SKM-1 treated with dmso at 0.1 percent for 144 hours (cell line): ENCODE results near the gene HCRTR1.

Source experiments
- DNase-seq: peaks from one replicate; lab custom pipeline; 2025; ENCODE audit not compliant: unreplicated experiment; lab: John Stamatoyannopoulos, UW

Gene HCRTR1

DNA sequence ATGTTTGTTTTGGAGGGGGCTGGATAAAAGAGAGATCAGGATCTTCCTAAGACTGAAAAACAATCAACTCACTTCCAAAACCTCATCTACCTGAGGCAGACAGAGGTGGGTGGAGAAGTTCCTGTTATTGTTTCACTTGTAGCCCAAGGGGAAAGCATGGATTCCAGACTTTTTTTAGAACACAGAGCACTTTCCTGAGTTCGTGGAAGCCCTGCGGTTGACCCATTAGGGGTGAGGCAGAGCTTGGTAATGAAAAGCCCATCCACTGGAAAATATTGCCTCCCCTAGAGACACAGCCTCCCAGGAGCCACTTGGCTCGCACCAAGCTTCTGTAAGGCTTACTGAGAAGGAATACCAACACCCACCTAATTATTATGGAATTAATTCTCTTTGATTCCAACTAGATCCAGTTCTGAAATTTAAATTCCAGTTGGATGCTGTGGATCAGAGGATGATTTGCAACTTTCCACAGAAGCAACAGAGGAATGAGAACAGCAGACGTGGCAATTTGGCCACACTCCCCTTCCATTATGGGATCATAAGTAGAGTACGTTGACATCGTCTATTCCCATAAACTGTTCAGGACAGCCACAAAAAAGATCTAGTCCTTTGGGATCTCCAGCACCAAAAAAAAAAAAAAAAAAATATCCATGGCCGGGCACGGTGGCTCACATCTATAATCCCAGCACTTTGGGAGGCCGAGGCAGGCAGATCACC is 31.3 kb downstream of the HCRTR1 start:
- DNase-seq, result no peak

DNA sequence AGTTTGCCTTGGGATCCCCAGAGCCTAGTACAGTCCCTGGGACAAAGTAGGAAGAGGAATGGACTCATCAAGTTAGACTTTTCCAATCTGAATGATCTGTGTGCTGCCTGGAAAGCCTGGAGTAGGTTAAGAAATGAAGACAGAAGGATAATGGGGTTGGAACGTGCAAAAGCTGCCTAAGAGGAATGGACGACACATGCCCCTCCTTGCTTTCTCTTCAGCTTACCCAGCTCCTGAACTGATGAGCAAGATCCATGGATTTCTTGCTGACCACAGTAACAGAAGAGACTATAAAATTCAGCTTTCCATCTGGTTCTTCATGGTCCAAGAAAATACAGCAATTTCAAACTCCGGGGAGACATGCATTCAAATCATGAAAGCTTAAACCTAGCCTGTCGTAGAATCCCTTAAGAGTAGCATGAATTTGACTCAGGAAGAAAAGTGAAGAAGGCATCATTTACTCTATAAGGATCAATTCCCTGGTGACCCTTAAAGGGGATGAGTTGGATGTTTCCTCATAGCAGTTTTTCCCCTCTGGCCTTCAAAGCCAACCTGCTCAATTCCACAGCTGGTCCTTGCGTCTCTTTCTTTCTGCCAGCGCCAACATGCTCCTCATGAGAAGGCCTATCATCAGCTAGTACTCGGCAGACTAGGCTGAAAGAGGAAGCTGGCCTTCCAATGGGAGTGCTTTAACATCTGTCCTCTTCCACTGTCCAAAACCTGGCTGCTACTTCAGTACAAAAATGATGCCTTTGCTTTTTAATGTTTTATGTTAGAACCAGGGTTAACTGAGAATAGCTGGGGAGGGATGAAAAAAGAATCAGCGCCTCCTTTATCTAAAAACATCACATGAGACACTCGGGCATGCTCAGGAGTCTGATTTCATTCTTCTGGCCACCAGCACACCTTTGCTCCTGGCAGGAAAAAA is 32.9 kb downstream of the HCRTR1 start:
- DNase-seq, result no peak

DNA sequence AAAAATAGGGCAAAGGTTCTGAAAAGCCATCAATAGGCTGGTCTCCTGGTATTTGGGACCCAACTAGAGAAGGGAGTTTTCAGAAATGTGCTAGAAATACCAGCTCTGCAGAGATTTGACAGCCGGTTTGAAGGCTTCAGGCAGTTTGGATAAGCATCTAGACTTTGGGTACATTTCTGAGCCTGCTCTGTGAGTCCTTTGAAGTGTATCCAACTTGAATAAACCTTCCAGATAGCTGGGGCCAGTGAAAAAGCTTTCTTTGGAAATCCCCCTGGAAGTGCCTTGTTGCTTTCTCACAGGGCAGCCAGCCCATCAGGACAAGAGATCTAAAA is 33.6 kb downstream of the HCRTR1 start:
- DNase-seq, result no peak

DNA sequence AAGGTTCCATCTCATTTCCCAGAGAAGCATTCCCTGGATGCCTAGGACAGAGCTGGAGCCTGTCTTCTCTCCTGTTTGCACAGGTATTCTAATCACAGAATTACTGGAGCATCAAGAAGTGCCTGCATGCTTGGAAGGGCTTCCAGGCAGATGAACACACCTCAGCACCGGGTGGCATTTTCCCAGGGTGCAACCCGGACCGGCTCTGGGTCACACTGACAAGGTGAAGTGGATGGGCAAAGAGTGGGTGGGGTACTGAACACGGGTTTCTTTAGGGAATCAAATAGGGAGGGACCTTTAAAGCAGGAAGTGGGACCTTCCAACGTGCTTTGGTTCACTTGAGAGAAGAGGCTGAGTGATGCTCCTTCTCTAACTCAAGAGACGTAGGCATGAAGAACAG is 34.3 kb downstream of the HCRTR1 start:
- no peak for DNase-seq

DNA sequence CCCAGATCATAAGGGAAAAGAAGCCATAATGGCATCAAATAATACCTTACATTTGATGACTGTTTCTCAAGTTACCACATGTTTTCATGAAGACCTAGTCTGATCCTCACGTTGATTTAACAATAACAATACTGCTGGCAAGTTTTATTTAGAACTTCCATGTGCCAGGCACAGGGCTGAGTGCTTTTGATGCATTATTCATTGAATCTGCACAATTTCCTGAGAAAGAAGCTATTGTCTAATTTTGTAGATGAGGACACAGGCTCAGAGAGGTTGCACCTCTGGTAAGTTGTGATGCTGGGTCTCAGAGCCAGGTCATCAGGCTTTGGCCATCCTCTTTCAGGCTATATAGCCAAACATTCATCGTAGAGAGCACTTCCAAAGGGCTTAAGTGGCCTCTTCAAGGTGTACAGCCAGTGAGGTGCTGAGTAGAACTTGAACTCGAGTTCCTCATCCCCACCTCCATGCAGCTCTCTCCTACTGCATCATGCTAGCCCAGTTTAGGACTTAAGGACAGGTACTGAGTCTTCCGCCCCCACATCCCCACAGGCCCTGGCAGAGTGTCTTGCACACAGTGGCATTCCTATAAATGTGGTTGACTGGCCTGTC is 35.5 kb downstream of the HCRTR1 start:
- DNase-seq, result no peak

DNA sequence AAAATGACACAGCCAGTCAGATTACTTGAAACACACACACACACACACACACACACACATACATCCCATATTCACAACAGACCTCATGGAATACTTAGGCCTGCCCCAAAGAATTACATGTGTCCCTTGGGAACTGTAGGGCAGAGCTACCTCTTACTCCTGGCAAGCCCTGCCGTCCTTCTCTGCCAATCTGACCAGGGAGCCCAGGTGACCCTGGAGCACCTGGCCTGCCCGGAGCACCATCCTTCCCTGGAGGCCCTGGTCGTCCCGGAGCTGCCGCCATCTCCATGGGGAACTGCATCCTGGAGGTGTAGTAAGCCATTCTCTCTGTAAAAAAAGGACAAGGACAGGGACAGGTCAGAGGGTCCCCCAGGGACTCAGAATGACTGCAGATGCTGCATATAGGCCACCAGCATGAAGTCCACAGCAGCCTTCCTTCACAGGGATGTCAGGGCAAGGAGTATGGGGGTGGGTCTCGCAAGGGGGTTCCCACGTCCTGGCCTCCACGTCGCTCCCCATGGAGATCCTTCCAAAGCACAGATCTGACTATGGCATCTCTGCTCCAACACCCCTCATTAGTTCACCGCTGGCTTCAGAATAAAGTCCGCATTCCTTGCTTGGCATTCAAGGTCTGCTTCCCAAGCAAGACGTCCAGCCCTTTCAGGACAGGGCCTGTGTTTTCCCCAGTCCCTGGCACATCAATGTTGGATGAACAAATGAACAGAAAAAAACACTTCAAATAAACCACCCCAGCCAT is 36.4 kb downstream of the HCRTR1 start:
- DNase-seq, result no peak

DNA sequence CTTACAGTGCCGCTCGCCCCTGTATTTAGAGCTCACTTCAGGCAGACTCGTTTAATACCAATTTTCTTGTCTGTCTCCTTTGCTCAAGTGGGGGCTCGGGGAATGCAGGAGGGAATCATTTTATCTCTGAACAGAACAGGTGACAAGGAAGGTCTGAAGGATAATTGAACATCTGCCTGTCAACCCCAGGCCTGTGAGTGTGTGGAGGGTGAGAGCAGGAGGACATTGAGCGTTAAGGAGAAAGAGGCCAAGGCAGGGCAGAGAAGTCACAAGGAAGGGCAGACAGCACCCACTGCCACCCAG is 36.9 kb downstream of the HCRTR1 start:
- no peak for DNase-seq

DNA sequence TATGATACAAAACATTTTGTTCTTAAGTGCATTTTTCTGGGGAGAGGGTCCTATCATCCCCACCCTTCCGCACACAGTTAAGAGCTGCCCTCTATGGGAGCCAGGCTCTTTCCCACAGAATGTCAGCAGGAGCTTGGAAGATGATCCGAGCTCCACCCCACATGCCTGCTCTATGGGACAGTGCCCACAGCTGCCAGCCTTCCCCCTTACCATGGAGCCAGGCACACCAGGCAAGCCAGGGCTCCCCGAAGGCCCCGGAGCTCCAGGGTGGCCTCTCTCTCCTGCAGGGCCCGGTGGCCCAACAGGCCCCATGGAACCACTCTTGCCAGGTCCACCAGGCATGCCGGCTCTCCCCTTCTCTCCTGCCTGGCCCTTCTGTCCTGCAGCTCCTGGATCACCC is 37.6 kb downstream of the HCRTR1 start:
- no peak for DNase-seq

DNA sequence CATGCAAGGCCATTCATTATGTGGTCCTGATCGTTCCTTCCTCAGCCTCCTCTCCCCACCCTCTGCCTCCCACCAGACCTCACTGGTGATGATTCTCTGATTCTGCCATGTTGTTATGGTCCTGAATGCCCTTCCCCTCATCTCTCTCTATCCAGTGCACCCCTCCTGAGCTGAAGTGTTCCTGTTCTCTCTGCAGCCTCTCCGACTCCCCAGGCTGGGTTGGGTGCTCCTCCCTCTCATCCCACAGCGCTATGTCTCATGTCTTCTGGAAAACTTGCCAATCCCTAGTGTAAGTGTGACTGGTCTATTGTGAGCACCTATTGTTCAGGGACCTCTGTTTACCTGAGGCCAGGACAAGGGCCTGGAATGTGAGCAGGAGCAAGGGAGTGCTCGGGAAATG is 38.3 kb downstream of the HCRTR1 start:
- DNase-seq, result no peak

DNA sequence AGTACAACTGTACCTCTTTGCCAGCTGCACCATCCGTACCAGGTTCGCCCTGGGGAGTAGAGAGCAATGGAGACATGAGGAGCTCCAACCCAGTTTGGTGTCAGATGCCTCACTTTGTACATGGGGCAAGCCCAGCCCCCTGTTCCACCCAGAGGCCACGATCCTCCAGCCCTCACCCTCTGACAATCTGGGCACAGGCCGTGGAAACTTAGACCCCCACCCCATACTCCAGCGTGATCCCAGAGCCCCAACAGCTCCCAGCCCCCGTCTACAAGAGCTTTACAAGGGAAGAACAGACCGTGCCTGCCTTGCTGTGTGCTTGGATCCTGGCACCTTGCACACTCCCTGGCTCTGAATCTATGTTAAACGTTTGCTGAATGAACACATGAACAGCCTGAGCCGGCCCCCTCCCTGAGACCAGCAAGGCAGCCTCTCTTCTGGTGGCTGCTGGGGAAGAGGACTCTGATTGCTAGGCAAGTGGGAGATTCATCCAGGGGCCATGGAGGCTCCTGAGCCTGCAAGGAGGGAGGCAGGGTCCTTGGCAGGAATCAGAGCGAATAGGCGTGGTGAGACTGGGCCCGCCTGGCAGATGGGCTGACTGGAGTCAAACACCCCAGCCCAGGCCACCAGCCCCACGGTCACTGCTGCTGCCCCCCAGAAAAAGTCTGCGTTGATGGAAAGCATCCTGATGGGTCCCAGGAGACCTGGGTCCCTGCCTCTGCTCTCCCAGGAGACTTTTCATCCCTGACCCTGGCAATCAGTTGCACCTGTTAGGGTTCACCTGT is 39.7 kb downstream of the HCRTR1 start:
- DNase-seq, result no peak

DNA sequence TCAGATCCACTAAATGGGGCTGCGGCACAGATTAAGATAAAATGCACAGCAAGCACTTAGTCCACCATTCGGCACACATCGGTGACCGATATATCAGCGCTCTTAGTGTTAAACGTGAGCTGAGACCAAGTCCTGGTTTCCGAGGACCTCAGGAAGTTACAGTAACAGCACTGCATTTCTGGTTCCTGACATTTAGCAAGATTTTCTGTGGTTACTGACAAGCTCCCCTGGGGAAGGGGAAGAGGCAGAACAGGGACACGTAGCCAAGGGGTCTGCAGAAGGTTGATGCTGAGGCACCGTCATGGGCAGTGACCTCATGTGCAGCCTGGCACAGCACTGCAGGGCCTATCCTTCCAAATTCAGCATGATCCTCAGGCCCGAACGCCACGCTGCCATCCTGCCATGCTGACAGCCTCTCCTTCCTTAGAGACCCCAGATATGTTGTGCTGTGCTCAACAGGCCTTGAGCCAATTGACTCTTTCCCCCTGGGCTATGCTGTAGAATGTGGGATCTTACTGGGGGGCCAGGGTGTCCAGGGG is 40.6 kb downstream of the HCRTR1 start:
- peak; percentile 62 for DNase-seq

DNA sequence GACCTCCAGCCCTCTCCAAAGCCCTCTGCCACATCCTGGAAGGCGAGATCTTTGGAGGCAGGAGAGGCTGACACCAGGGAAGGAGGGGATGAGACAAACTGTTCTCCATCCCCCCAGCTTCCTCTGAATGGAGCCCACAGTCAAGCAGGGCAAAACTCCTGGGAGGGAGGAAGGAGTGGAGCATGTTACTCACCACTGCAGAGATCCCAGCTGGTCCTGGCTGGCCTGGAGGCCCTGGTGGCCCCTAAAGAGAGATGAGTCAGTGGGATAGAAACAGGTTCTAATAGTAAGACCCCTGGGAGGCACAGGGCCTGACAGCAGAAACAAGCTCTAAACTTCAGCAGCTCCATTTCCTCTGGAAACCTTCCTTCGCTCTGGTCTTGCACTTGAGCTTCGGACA is 41.2 kb downstream of the HCRTR1 start:
- DNase-seq, result no peak

DNA sequence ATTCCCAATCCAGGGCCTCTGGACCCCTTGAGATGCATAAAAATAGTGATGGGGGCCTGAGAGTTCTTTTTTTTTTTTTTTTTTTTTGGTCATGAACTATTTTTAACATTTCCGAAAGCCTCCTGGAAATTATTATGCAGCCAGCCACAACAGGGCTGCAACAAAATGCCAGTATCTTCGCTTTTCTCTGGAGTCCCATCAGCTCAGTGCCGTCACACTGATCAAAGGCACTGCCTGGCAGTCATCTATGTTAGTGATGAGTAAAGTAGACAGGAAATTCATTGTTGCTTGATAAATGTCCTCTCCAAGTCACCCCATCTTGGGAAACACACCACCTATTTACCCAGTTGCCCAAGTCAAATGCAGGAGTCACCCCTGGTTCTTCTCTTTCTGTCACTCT is 42.4 kb downstream of the HCRTR1 start:
- DNase-seq, result no peak

DNA sequence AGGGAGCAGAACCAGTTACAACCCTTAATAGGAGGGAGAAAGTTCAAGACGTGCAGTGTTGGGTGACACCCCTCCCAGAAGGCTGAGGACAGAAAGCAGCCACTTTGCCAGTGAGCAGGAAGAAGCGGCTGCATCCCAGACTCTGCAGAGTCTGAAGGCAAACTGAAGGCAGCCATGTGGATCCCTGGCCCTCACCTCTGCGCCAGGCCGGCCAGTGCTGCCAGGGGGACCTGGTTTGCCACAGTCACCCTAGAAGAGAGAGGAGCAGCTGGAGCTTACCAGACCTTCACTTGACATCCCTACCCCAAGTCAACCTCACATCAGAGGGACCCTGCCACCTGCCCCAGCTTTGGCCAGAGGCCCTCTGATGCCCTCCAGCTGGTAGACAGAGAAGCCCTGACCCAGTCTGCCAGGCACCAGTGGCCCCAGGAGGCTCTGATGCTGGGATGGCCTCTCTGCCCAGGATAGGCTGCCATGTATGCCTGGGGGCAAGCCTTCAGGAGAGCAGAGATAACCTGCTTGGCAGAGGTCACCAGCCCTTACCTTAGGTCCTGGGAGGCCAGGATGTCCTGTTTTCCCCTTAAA is 43.5 kb downstream of the HCRTR1 start:
- DNase-seq, result no peak

DNA sequence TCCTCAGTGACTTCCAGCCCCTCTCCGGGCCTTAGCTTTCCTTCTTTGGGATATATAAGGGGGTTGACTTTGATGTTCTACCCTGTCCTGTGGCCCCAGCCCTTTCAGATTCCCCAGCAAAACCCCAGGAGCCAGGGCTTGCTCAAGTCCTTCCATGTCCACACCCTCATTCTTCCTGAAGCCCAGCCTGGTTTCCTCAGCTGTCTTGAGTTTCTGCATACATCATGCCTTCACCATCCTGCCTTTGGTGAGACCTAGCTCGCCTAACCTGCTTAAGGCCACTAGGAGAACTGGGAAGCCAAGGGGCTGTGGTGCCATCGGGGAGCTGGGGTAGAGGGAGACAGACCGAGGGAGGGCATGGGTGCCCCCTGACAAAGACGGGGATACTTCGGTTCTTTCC is 44.4 kb downstream of the HCRTR1 start:
- no peak for DNase-seq

DNA sequence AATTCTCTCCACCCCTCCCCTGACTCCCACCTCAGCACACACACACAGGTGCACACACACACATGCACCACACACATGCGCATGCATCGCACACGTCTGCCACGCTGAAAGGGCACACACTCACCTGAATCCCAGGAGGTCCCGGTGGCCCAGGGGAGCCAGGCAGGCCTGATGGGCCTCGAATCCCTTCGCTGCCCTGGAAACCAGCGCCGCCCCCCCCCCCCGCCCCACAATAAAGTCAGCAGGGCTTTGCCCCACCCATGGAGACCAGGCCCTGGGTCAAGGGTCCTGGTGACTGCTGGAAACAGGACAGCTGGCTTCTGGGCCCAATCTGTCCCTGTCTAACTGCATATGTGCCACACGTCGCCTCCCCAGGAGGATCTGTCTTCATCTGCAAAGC is 45.0 kb downstream of the HCRTR1 start:
- DNase-seq, result no peak

DNA sequence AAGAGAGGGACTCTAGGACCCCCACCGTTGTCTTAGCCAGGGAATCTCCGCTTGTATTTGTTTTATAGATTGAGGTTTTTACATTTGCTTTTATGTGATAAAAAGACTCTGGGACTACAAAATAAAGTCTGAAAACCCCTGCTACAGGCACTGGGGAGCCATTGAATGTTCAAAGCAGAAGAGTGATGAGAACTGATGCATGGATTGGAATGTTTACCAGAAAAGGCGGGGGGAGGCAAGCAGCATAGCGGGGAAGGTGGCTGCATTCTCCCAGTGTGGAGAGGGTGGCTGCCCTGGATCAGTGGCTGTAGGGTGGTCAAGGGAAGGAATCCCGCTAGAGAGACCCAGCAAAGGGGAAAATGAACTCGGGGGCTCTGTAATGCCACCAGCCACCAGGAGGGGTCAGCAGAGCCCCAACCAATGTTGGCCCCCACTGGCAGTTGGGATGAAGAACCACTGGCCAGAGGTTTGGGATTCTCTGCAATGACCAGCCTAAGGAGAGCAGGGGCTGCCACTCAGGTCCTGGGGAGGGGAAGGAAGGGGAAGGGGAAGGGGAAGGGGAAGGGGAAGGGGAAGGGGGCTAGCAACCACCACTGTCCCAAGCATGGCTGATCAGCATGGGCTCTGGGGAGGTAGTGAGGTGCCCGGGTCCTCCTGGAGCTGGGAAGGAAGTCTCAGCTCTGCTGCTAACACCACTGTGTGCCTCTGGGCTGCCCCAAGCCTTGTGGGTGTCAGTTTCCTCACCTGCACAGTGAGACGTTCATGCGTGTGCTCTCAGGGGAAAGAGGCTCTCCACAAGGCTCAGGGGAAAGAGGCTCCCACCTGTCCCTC is 46.3 kb downstream of the HCRTR1 start:
- DNase-seq, result peak; percentile 10

DNA sequence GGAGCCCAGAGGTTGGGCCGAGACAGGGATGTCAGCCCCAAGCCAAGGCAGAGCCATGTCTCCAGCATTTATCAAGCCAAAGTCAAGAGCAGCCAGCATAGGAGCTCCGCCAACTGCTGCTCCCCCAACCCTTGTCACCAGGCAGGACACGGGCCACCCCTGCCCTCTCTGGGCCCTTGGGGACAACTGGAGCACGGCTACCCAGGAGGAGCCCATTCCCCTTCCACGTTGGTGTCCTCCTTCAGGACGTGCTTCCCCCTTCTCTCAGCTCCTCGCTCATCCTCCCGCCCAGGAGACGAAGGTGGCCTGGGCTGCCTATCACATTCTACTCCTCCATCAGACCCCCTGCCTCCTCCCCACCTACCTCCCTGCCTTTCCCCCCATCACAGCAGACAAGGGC is 47.0 kb downstream of the HCRTR1 start:
- no peak for DNase-seq

DNA sequence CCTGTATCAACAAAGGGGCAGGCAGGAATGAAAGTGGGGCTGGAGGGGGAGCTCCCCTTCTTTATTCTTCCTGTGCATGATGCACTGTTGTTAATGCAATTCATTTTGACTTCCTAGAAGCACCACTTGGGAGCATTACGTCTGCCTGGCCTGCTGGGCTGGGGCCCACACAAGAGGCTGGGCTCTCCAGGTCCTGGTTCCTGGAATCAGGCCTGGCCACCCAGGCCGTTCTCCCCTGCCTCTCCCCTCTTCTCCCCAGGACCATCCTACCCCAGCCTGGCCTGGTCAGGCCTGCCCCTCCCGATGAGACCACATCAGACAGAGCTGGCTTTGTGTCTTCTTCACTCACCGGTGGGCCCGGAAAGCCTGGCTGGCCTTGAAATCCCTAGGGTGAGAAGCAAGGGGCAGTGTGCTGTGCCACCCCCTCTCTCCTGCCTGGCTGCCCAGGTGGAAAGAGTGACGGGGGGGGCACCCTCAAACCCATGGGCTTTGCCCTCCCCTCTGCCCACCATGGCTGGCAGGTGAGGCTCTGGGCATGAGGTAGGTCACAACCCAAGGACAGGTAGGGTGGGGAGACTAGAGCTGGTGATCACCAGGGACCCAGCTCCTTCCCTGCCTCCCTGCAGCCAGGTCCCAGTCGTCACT is 47.9 kb downstream of the HCRTR1 start:
- no peak for DNase-seq
